AG04449 (cell line): Measurements from ENCODE around the gene PCOLCE2.

Experiments used
- CTCF ChIA-PET: fragments of 350-600 bp; formaldehyde crosslinking; extraction: SDS; loops from one replicate; lab custom pipeline; 2021; ENCODE audit warnings: antibody characterized with exemption; lab: Yijun Ruan, JAX
- POLR2A ChIA-PET: fragments of 400-600, 350-600 bp; formaldehyde crosslinking; extraction: SDS; loops from one replicate; lab custom pipeline; 2020; ENCODE audit warnings: antibody characterized with exemption, inconsistent platforms; lab: Yijun Ruan, JAX
- DNase-seq: peaks from one replicate; pipeline ENCODE4 v3.0.0-alpha.2; 2010; ENCODE audit warnings: low read depth, low spot score
- H3K4me3 ChIP-seq: 2 replicates; pipeline ENCODE4 v1.5.1; 2011; ENCODE audit warnings: low read depth, mild to moderate bottlenecking, control low read depth, low read length
- TF ChIP-seq, protein P1 (sequence below): IDR thresholded peaks from one replicate; pipeline ENCODE4 v1.5.1; 2011; ENCODE audit warnings: mild to moderate bottlenecking, moderate library complexity, low read length, control low read depth, inconsistent platforms; ENCODE audit not compliant: insufficient read depth; ENCODE audit errors: missing control alignments

PCOLCE2 gene

DNA sequence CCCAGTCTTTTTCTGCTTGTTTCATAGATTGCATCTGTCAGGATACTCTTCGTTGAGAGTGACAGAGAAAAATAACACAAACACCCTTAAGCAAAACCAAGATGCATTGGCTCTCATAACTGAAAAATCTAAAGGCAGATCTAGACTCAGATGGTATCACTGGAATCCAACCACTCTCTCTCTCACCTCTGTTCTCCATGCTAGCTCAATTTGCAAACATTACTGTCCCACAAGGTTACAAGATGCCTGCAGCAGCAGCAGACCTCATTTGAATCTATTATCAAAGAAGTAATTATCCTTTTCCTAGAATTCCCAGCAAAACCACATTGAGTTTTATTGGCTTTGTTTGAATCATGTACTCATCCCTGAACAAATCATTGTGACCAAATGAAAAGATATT is 19.1 kb upstream of the PCOLCE2 start:
- no peak for DNase-seq
- CTCF ChIA-PET = interaction anchor here (1.2 to 1.3 kb wide), 3 partner anchors 9 to 321 kb away, joined by 3 to 4 read pairs (median 4); no protein-coding TSS in a partner anchor
- no peak overlapping the region for H3K4me3 ChIP-seq
- TF ChIP-seq, protein P1, sequence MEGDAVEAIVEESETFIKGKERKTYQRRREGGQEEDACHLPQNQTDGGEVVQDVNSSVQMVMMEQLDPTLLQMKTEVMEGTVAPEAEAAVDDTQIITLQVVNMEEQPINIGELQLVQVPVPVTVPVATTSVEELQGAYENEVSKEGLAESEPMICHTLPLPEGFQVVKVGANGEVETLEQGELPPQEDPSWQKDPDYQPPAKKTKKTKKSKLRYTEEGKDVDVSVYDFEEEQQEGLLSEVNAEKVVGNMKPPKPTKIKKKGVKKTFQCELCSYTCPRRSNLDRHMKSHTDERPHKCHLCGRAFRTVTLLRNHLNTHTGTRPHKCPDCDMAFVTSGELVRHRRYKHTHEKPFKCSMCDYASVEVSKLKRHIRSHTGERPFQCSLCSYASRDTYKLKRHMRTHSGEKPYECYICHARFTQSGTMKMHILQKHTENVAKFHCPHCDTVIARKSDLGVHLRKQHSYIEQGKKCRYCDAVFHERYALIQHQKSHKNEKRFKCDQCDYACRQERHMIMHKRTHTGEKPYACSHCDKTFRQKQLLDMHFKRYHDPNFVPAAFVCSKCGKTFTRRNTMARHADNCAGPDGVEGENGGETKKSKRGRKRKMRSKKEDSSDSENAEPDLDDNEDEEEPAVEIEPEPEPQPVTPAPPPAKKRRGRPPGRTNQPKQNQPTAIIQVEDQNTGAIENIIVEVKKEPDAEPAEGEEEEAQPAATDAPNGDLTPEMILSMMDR = no peak
- POLR2A ChIA-PET = no interaction called here

- CTCF ChIA-PET = interaction anchor here (0.8 to 2.4 kb wide), 3 partner anchors 76 to 82 kb away, joined by 4 to 18 read pairs (median 10); no protein-coding TSS in a partner anchor
- POLR2A ChIA-PET = no interaction called here
- DNase-seq = no peak
- H3K4me3 ChIP-seq = no peak overlapping the region
- TF ChIP-seq, protein P1 = no peak
Observed at GRCh38 chr3:142904639-142905436, 16.0 kb upstream of the PCOLCE2 start.

GRCh38 chr3:142902356-142902755 is 13.5 kb upstream of the PCOLCE2 start:
- CTCF ChIA-PET = interaction anchor here (0.9 to 2.4 kb wide), 4 partner anchors 13 to 315 kb away, joined by 3 to 18 read pairs (median 4); partner anchors contain the start of gene PCOLCE2
- POLR2A ChIA-PET = no interaction called here
- no peak for DNase-seq
- TF ChIP-seq, protein P1 = no peak
- H3K4me3 ChIP-seq = no peak overlapping the region

GRCh38 chr3:142898346-142899213 is 9.7 kb upstream of the PCOLCE2 start:
- no peak for DNase-seq
- CTCF ChIA-PET = interaction anchor here (0.6 to 1.3 kb wide), 3 partner anchors 9 to 71 kb away, joined by 3 to 4 read pairs (median 3); no protein-coding TSS in a partner anchor

DNA sequence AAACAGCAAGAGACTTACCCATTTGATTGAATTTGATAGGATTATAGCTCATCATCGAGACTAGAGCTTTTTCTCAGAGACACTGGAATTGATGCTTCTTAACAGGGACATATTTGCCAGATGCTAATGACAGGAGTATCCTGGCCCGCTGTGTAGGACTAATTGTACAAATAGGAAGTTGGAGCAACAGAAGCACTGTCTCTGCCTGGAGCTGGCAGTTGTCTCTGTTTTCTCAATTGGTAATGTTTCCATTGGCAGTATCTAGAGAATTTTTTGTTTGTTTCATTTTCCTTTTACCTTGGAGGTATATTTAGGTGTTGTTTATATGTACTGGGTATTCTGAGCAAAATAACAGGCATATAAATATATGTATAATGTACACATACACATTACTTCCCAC is 8.9 kb upstream of the PCOLCE2 start:
- TF ChIP-seq, protein P1 = no peak
- no peak for DNase-seq
- CTCF ChIA-PET = interaction anchor here (0.8 to 1.3 kb wide), 2 partner anchors 14 to 70 kb away, joined by 3 to 4 read pairs; no protein-coding TSS in a partner anchor
- no peak overlapping the region for H3K4me3 ChIP-seq
- POLR2A ChIA-PET = interaction anchor here (0.5 kb wide), 1 partner anchor 35 kb away, joined by 3 read pairs; no protein-coding TSS in a partner anchor

More at GRCh38 chr3:142898346-142899213, 9.7 kb upstream of the PCOLCE2 start:
- POLR2A ChIA-PET = no interaction called here
- H3K4me3 ChIP-seq = no peak overlapping the region
- TF ChIP-seq, protein P1 = no peak
